Panc1 (cell line): ENCODE data around the gene ECI2. TPM values are rescaled to one million over a fixed set of nuclear protein-coding genes. Genes with fewer than 3 reads are reported as not detected.

Source experiments
- ATAC-seq: fragments of 200-7000 bp; cut with Tn5 transposase; 2 replicates; pipeline ENCODE4 v1.9.1; 2020; ENCODE audit warnings: mild to moderate bottlenecking, moderate library complexity
- BruUV-seq: library from RNA; stranded (reverse); fragments of 400-500 nt; replicated peaks from 2 replicates; lab custom pipeline; 2021; lab: Mats Ljungman, UMichigan
- CTCF ChIA-PET: fragments of 300-600 bp; sonication (Branson Sonifier 250); formaldehyde crosslinking; loops from one replicate; lab custom pipeline; 2022; ENCODE audit warnings: antibody characterized with exemption; lab: Charles Lee
- POLR2A ChIA-PET: fragments of 300-600 bp; sonication (Branson Sonifier 250); formaldehyde crosslinking; loops from one replicate; lab custom pipeline; 2022; ENCODE audit warnings: antibody characterized with exemption; lab: Charles Lee
- DNase-seq: peaks from one replicate; pipeline ENCODE4 v3.0.0-alpha.2; 2010; ENCODE audit warnings: low read depth, low spot score
- H3K27ac ChIP-seq: 2 replicates; pipeline ENCODE4 v1.5.1; 2011; ENCODE audit warnings: mild to moderate bottlenecking, low read length, inconsistent platforms
- H3K27me3 ChIP-seq: fragments of 200-500 bp; sonication (Bioruptor generic); 2 replicates; pipeline ENCODE4 v1.6.0; 2014; ENCODE audit warnings: low read length, inconsistent platforms; ENCODE audit not compliant: control insufficient read depth, insufficient read depth
- H3K36me3 ChIP-seq: fragments of 200-500 bp; sonication (Bioruptor generic); 2 replicates; pipeline ENCODE4 v1.5.1; 2014; ENCODE audit warnings: inconsistent platforms, mild to moderate bottlenecking, low read length, moderate library complexity; ENCODE audit not compliant: control insufficient read depth, insufficient read depth
- H3K4me1 ChIP-seq: 2 replicates; pipeline ENCODE4 v1.5.1; 2011; ENCODE audit warnings: inconsistent platforms, mild to moderate bottlenecking, low read length, moderate library complexity; ENCODE audit not compliant: control insufficient read depth, insufficient read depth
- H3K4me3 ChIP-seq, 2 experiments: 2 replicates each; pipeline ENCODE4 v1.5.1; 2011 to 2012; ENCODE audit warnings: low read depth in 2 of 2, low read length in 2 of 2, mild to moderate bottlenecking in 2 of 2, inconsistent platforms in 1 of 2, moderate library complexity in 1 of 2
- H3K9me3 ChIP-seq: fragments of 200-500 bp; sonication (Bioruptor generic); 2 replicates; pipeline ENCODE4 v1.5.1; 2014; ENCODE audit warnings: low read depth, mild to moderate bottlenecking, inconsistent platforms, low read length, moderate library complexity; ENCODE audit not compliant: control insufficient read depth, insufficient read depth
- CTCF ChIP-seq: fragments of 450-650 bp; IDR thresholded peaks from 2 replicates; pipeline ENCODE4 v1.5.1; 2017; ENCODE audit warnings: mild to moderate bottlenecking
- POLR2AphosphoS5 ChIP-seq: IDR thresholded peaks from 2 replicates; pipeline ENCODE4 v1.6.1; 2012; ENCODE audit warnings: mild to moderate bottlenecking, low read depth, low read length, moderate library complexity
- REST ChIP-seq, 2 experiments: IDR thresholded peaks; 2 replicates each; pipeline ENCODE4 v1.6.1; 2011 to 2012; ENCODE audit warnings: low read depth in 2 of 2, control low read depth in 1 of 2, low read length in 1 of 2, mild to moderate bottlenecking in 1 of 2, moderate library complexity in 1 of 2; ENCODE audit not compliant: insufficient read depth in 1 of 2
- SIN3A ChIP-seq: IDR thresholded peaks from 2 replicates; pipeline ENCODE4 v1.6.1; 2012; ENCODE audit warnings: low read depth, mild to moderate bottlenecking, low read length, moderate library complexity, borderline replicate concordance; ENCODE audit not compliant: insufficient read depth
- TCF7L2 ChIP-seq: IDR thresholded peaks from 2 replicates; pipeline ENCODE4 v1.6.1; 2011; ENCODE audit warnings: mild to moderate bottlenecking, low read depth, low read length, inconsistent platforms
- in situ Hi-C: cut with HindIII; loops from 2 replicates; pipeline ENCODE4 v1.10.0; 2016; ENCODE audit warnings: low sequenced_read_pairs, low pct_unique_long_range_greater_than_20kb
- intact Hi-C: fragments of 100-400 bp; cut with micrococcal nuclease; formaldehyde crosslinking; loops from one replicate; pipeline ENCODE4 v1.10.0; 2022; ENCODE audit not compliant: unreplicated experiment
- total RNA-seq: library from RNA; stranded (reverse); gene quantifications from one replicate; pipeline ENCODE4 v1.2.1, GENCODE V29; 2021; ENCODE audit not compliant: unreplicated experiment

ECI2 gene
- total RNA-seq, 1 experiment from 2014 or later: 34.5 TPM

- POLR2A ChIA-PET: no interaction called here
- no peak overlapping the region for H3K27ac ChIP-seq
- TF ChIP-seq POLR2AphosphoS5: no peak
- TF ChIP-seq TCF7L2: no peak
- TF ChIP-seq CTCF: peak; percentile 19; the same call in 1 of the 2 replicates
- intact Hi-C loops: no loop called here
- DNase-seq (no peak), ATAC-seq (no peak; the same call in 1 of the 2 replicates)
- no TSS peak for BruUV-seq
- in situ Hi-C loops: no loop called here
- no peaks in the 10 kb centered on the region for H3K4me1 ChIP-seq
- CTCF ChIA-PET: no interaction called here
- no peaks in the 10 kb centered on the region for H3K36me3 ChIP-seq
- H3K4me3 ChIP-seq: no peak overlapping the region
- 0 out of 2 replicates have a peak, but pooled peaks cover 4% of the 10 kb centered on the region for H3K9me3 ChIP-seq
- H3K27me3 ChIP-seq: no peaks in the 10 kb centered on the region
These were observed 28.7 kb upstream of the ECI2 start for GRCh38 chr6:4164117-4164442.

- CTCF ChIA-PET: no interaction called here
- DNase-seq: no peak
- intact Hi-C loops: no loop called here
These were observed 28.2 kb upstream of the ECI2 start for GRCh38 chr6:4163408-4164116.

More at GRCh38 chr6:4163408-4164116, 28.2 kb upstream of the ECI2 start:
- Histone ChIP-seq H3K9me3 (0 out of 2 replicates have a peak, but pooled peaks cover 4% of the 10 kb centered on the region), H3K4me3 (no peak overlapping the region), H3K27ac (no peak overlapping the region), H3K4me1 (no peaks in the 10 kb centered on the region), H3K36me3 (no peaks in the 10 kb centered on the region), H3K27me3 (no peaks in the 10 kb centered on the region)
- POLR2A ChIA-PET: no interaction called here
- TF ChIP-seq CTCF: no peak
- TF ChIP-seq POLR2AphosphoS5: no peak
- no peak for TF ChIP-seq SIN3A
- TF ChIP-seq REST (IDR thresholded peaks at IDR 0.05; ENCODE audit: insufficient read depth in 1 of 2, low read depth in 2 of 2, low read length in 1 of 2): no peak
- TF ChIP-seq TCF7L2: no peak
- no TSS peak for BruUV-seq
- in situ Hi-C loops: no loop called here
- no peak for ATAC-seq
